Coronary artery (tissue), 2 donors: ENCODE results near the gene DNAAF8.

Experiments
- DNase-seq: peaks from one replicate; pipeline ENCODE4 v3.0.0-alpha.2; 2017; ENCODE audit warnings: low spot score
- H3K27ac ChIP-seq, 2 donors: fragments of 200-600 bp; sonication (generic); one replicate each; pipeline ENCODE4 v1.5.1; 2016 to 2019
- H3K4me3 ChIP-seq: fragments of 200-600 bp; sonication (generic); 2 replicates; pipeline ENCODE4 v1.5.1; 2016; ENCODE audit warnings: mild to moderate bottlenecking, moderate library complexity
- CTCF ChIP-seq: fragments of 200-600 bp; sonication (generic); IDR thresholded peaks from one replicate; pipeline ENCODE4 v1.5.1; 2019; ENCODE audit warnings: antibody characterized with exemption

Gene DNAAF8

GRCh38 chr16:4766875-4767628, 32.7 kb downstream of the DNAAF8 start, which contains the start of gene ZNF500:
TSS of gene ZNF500 (minus strand) at chr16:4767162. CDS start at chr16:4765978, 1,184 bp downstream.
- Histone ChIP-seq H3K4me3 (peak within 1 kb of the TSS; percentile 93), H3K27ac (peak within 1 kb of the TSS; percentile 94)
- peak; percentile 98 for DNase-seq
- no peak for TF ChIP-seq CTCF

- Histone ChIP-seq H3K27ac (peak overlapping the region; percentile 94), H3K4me3 (peak overlapping the region; percentile 93)
- TF ChIP-seq CTCF = no peak
- no peak for DNase-seq
Observed at GRCh38 chr16:4767872-4768548, 33.7 kb downstream of the DNAAF8 start.

GRCh38 chr16:4768549-4769305, 34.4 kb downstream of the DNAAF8 start:
- DNase-seq = peak; percentile 97
- TF ChIP-seq CTCF = no peak

GRCh38 chr16:4769306-4769638, 34.9 kb downstream of the DNAAF8 start:
- no peak for DNase-seq
- TF ChIP-seq CTCF = no peak
- Histone ChIP-seq H3K27ac (peak overlapping the region in 1 of 2 donors; percentile 94), H3K4me3 (peak overlapping the region; percentile 93)

More at GRCh38 chr16:4768549-4769305, 34.4 kb downstream of the DNAAF8 start:
- Histone ChIP-seq H3K27ac (peak overlapping the region; percentile 94), H3K4me3 (peak overlapping the region; percentile 93)

- TF ChIP-seq CTCF = no peak
- DNase-seq = no peak
- H3K27ac ChIP-seq = no peak overlapping the region
- no peak overlapping the region for H3K4me3 ChIP-seq
Observed at GRCh38 chr16:4771646-4772045, 37.3 kb downstream of the DNAAF8 start.

- Histone ChIP-seq H3K27ac (no peak overlapping the region), H3K4me3 (no peak overlapping the region)
- no peak for DNase-seq
- no peak for TF ChIP-seq CTCF
Observed at GRCh38 chr16:4772351-4772750, 38.0 kb downstream of the DNAAF8 start.
